ENCODE results near the gene AP5Z1.
"Not testable (repeated sequence)": the region's sequence is repeated elsewhere in the genome, so short reads cannot be mapped to it uniquely, and the experiment has no call there.

The AP5Z1 gene

DNA sequence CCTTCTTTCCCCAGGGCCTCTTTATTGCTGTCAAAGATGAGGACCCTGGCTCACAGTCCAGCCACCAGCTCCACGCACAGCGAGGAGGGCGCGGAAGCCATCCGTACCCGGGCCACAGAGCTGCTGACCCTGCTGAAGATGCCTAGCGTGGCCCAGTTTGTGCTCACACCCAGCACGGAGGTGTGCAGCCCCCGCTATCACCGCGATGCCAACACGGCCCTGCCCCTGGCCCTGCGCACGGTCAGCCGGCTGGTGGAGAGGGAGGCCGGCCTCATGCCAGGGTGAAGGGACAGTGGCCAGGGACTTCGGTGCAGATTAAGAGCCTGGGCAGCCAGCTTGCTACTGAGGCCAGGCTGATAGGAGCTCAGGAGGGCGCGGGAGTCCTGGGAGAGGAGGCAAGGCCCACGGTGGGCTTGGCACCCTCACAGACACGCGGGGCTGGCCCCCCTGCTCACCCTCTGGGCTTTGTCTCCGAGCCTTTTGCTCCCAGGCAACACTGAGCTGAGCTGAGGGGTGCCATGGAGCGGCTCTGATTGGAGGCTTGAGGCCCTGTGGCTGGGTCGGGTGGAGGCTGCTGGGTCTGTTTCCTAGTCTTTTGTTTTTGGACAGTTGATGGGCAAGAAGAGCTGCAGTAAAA lies 15.8 kb downstream of the AP5Z1 start:
- TF ChIP-seq, protein P1, sequence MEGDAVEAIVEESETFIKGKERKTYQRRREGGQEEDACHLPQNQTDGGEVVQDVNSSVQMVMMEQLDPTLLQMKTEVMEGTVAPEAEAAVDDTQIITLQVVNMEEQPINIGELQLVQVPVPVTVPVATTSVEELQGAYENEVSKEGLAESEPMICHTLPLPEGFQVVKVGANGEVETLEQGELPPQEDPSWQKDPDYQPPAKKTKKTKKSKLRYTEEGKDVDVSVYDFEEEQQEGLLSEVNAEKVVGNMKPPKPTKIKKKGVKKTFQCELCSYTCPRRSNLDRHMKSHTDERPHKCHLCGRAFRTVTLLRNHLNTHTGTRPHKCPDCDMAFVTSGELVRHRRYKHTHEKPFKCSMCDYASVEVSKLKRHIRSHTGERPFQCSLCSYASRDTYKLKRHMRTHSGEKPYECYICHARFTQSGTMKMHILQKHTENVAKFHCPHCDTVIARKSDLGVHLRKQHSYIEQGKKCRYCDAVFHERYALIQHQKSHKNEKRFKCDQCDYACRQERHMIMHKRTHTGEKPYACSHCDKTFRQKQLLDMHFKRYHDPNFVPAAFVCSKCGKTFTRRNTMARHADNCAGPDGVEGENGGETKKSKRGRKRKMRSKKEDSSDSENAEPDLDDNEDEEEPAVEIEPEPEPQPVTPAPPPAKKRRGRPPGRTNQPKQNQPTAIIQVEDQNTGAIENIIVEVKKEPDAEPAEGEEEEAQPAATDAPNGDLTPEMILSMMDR (IDR thresholded peaks at IDR 0.05; ENCODE audit: insufficient read depth, low read length, poor library complexity, severe bottlenecking) = no peak
- DNase-seq (ENCODE audit: extremely low read depth, insufficient read length) = no peak
- H3K4me3 ChIP-seq (replicated peaks; ENCODE audit: low read depth, low read length) = no peak overlapping the region
- no peaks in the 10 kb centered on the region for H3K27me3 ChIP-seq (replicated peaks; ENCODE audit: control insufficient read depth, insufficient read depth, low read length)
- H3K36me3 ChIP-seq (ENCODE audit: control insufficient read depth, insufficient read depth, low read length) = peaks cover 41% of the 10 kb centered on the region

DNA sequence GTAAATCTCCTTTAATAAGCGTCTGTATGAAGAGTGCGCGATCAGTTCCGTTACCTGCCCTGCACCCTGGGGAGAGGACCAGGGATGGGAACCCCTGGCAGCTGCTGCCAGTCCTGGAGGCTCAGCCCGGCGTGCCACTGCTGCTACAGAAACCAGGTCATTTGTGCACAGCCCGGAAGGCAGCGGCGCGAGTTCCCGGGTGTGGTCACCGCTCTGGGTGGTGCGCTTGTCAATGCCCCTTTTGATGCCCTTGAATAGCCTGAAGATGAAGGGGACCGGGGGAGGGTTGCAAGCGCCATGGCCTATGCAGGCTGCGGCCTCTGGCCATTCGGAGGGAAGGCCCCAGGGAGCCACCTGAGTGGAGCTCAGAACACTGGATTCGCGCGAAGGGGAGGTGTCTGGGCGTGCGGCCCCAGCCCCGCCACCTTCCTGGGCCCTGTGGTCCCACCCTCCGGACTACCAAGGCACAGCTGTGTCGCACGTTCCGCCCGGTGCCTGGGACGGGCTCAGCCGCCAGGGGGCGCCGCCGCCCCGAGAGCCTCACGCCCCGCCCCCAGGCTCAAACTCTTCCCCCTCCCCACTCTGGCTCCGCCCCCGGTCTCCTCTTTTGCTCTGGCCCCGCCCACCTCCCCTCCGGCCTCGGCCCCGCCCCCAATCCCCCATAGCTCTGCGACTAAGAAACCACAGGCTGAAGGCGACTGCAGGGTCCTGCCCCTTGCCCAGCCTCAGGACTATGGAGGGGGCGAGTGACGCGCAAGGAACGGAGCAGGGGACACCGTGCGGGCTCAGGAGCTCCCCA lies 16.5 kb downstream of the AP5Z1 start:
- Histone ChIP-seq H3K36me3 (ENCODE audit: control insufficient read depth, insufficient read depth, low read length) (peaks cover 39% of the 10 kb centered on the region), H3K4me3 (replicated peaks; ENCODE audit: low read depth, low read length) (no peak overlapping the region), H3K27me3 (replicated peaks; ENCODE audit: control insufficient read depth, insufficient read depth, low read length) (no peaks in the 10 kb centered on the region)
- DNase-seq (ENCODE audit: extremely low read depth, insufficient read length) = peak; percentile 76
- TF ChIP-seq, protein P1 (IDR thresholded peaks at IDR 0.05; ENCODE audit: insufficient read depth, low read length, poor library complexity, severe bottlenecking) = peak; percentile 45

GRCh38 chr7:4792537-4793126 lies 17.2 kb downstream of the AP5Z1 start:
- no peaks in the 10 kb centered on the region for H3K27me3 ChIP-seq (replicated peaks; ENCODE audit: control insufficient read depth, insufficient read depth, low read length)
- DNase-seq (ENCODE audit: extremely low read depth, insufficient read length) = no peak
- H3K36me3 ChIP-seq (ENCODE audit: control insufficient read depth, insufficient read depth, low read length) = peaks cover 35% of the 10 kb centered on the region
- TF ChIP-seq, protein P1 (IDR thresholded peaks at IDR 0.05; ENCODE audit: insufficient read depth, low read length, poor library complexity, severe bottlenecking) = no peak
- no peak overlapping the region for H3K4me3 ChIP-seq (replicated peaks; ENCODE audit: low read depth, low read length)

DNA sequence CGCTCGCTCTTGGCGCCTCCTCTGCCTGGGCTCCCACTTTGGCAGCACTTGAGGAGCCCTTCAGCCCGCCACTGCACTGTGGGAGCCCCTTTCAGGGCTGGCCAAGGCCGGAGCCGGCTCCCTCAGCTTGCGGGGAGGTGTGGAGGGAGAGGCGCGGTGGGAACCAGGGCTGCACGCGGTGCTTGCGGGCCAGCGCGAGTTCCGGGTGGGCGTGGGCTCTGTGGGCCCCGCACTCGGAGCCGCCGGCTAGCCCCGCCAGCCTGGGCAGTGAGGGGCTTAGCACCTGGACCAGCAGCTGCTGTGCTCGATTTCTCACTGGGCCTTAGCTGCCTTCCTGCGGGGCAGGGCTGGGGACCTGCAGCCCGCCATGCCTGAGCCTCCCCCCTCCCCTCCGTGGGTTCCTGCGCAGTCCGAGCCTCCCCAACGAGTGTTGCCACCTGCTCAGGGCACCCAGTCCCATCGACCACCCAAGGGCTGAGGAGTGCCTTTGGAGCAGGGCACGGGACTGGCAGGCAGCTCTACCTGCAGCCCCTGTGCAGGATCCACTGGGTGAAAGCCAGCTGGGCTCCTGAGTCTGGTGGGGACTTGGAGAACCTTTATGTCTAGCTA lies 18.1 kb downstream of the AP5Z1 start:
- peaks cover 30% of the 10 kb centered on the region for H3K36me3 ChIP-seq (ENCODE audit: control insufficient read depth, insufficient read depth, low read length)
- not testable (repeated sequence) for H3K4me3 ChIP-seq (replicated peaks; ENCODE audit: low read depth, low read length); DNase-seq (ENCODE audit: extremely low read depth, insufficient read length); H3K27me3 ChIP-seq (replicated peaks; ENCODE audit: control insufficient read depth, insufficient read depth, low read length)

- H3K27me3 ChIP-seq (replicated peaks; ENCODE audit: control insufficient read depth, insufficient read depth, low read length); H3K4me3 ChIP-seq (replicated peaks; ENCODE audit: low read depth, low read length); DNase-seq (ENCODE audit: extremely low read depth, insufficient read length): not testable (repeated sequence)
- H3K36me3 ChIP-seq (ENCODE audit: control insufficient read depth, insufficient read depth, low read length) = peaks cover 24% of the 10 kb centered on the region
Measured at GRCh38 chr7:4794171-4794570, 18.7 kb downstream of the AP5Z1 start.

DNA sequence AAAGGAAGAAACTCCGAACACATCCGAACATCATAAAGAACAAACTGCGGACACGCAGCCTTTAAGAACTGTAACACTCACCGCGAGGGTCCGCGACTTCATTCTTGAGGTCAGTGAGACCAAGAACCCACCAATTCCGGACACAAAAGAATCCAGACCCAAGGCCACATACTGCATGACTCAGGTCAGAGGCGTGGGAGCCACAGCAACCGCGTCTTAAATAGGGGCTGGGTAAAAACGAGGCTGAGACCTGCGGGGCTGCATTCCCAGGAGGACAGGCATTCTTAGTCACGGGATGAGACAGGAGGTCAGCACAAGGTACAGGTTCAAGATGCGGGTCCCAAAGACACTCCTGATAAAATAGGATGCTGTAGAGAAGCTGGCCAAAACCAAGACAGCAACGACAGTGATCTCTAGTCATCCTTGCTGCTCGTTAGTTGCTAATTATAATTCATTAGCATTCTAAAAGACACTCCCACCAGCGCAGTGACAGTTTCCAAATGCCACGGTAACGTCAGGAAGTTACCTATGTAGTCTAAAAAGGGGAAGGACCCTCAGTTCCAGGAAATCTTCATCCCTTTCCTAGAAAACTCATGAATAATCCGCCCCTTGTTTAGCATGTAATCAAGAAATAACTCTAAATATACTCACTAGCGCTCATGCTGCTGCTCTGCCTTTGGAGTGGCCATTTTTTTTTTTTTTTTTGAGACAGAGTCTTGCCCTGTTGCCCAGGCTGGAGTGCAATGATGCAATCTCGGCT lies 19.3 kb downstream of the AP5Z1 start:
- no peaks in the 10 kb centered on the region for H3K27me3 ChIP-seq (replicated peaks; ENCODE audit: control insufficient read depth, insufficient read depth, low read length)
- H3K36me3 ChIP-seq (ENCODE audit: control insufficient read depth, insufficient read depth, low read length) = peaks cover 22% of the 10 kb centered on the region
- TF ChIP-seq, protein P1 (IDR thresholded peaks at IDR 0.05; ENCODE audit: insufficient read depth, low read length, poor library complexity, severe bottlenecking) = no peak
- H3K4me3 ChIP-seq (replicated peaks; ENCODE audit: low read depth, low read length) = no peak overlapping the region
- no peak for DNase-seq (ENCODE audit: extremely low read depth, insufficient read length)
